Neural cell (in vitro differentiated cells): Measurements from ENCODE around the gene SAP30L.

Experiments used
- CTCF ChIP-seq: fragments of 450-650 bp; IDR thresholded peaks from 2 replicates; pipeline ENCODE4 v1.5.1; 2014; ENCODE audit warnings: antibody characterized with exemption, mild to moderate bottlenecking, moderate library complexity; ENCODE audit not compliant: poor library complexity, severe bottlenecking
- EZH2 ChIP-seq: fragments of 200-600, 300-800 bp; shearing (Covaris generic), sonication (generic); IDR thresholded peaks from 2 replicates; pipeline ENCODE4 v1.6.1; 2014; ENCODE audit warnings: antibody characterized with exemption, low read length, borderline replicate concordance, mild to moderate bottlenecking; ENCODE audit not compliant: insufficient read depth, poor library complexity, severe bottlenecking
- TAF1 ChIP-seq: IDR thresholded peaks from 2 replicates; pipeline ENCODE4 v1.6.1; 2012; ENCODE audit warnings: low read depth

DNA sequence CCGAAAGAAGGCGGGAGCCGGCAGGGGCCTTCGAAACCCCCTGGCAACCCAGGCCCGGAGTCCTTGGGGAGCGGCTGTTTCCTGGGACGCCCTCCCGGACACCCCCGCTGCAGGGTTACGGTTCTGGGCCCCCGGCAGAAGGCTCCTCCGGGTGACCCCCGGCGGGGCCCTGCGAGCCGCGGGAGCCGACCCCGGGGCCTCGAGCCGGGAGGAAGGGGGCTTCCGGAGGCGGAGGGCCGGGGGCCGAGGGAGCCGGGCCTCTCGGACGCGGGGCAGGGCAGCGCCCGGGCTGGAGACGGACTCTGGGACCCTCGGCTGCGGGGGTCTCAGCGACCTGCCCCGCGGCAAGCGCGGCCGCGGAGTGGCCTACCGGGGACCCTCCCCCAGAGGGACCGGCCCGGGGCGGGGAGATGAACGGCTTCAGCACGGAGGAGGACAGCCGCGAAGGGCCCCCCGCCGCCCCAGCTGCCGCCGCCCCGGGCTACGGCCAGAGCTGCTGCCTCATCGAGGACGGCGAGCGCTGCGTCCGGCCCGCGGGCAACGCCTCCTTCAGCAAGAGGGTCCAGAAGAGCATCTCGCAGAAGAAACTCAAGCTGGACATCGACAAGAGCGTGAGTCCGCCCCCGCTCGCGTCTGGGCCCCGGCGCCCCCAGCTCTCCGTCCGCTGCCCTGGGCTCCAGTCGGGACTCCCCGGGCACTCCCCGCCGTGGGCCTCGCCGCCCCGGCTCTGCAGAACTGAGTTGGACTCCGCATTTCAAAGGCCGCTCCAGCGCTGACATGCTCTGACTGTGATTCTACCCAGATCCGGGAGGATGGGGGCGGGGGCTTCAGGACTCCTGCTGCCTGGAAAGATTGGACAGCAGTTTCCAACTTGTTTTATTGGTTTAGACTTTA is 645 bp downstream of the SAP30L start:
- TF ChIP-seq TAF1: no peak
- TF ChIP-seq CTCF: no peak
- TF ChIP-seq EZH2: no peak
